CD4-positive, alpha-beta memory T cell (primary cell): Measurements from ENCODE around the gene MTMR3. TPM values are rescaled to one million over a fixed set of nuclear protein-coding genes. Genes with fewer than 3 reads are reported as not detected.

Experiments used
- CTCF ChIA-PET: fragments of 350-600 bp; sonication (Branson Sonifier 250); formaldehyde crosslinking; loops from one replicate; lab custom pipeline; 2021; ENCODE audit warnings: inconsistent platforms; ENCODE audit not compliant: partially characterized antibody; lab: Charles Lee
- POLR2A ChIA-PET: fragments of 350-600 bp; sonication (Branson Sonifier 250); formaldehyde crosslinking; loops from one replicate; lab custom pipeline; 2021; ENCODE audit not compliant: partially characterized antibody; lab: Charles Lee
- DNase-seq, 5 donors: peaks; one replicate each; pipeline versions ENCODE4 v3.0.0 to v3.0.0-alpha.2; 2020 to 2022; ENCODE audit warnings: mixed read lengths in 1 of 5
- H3K27ac ChIP-seq: one replicate; pipeline ENCODE4 v1.7.0; 2013; ENCODE audit warnings: low read depth, low read length
- H3K27me3 ChIP-seq: 2 replicates; pipeline ENCODE4 v1.7.0; 2013; ENCODE audit warnings: mild to moderate bottlenecking, low read length, moderate library complexity; ENCODE audit not compliant: insufficient read depth
- H3K36me3 ChIP-seq: 2 replicates; pipeline ENCODE4 v1.7.0; 2013; ENCODE audit warnings: mild to moderate bottlenecking, low read length, moderate library complexity; ENCODE audit not compliant: insufficient read depth
- H3K4me1 ChIP-seq: 2 replicates; pipeline ENCODE4 v1.7.0; 2013; ENCODE audit warnings: mild to moderate bottlenecking, low read length, moderate library complexity; ENCODE audit not compliant: insufficient read depth
- H3K4me3 ChIP-seq, 2 donors: one replicate each; pipeline ENCODE4 v1.7.0; 2013; ENCODE audit warnings: low read length in 2 of 2, mild to moderate bottlenecking in 1 of 2
- H3K9me3 ChIP-seq, 2 donors: one replicate each; pipeline ENCODE4 v1.7.0; 2013; ENCODE audit warnings: low read length in 2 of 2, control low read depth in 1 of 2; ENCODE audit not compliant: control insufficient read depth in 1 of 2
- H3K27ac Mint-ChIP-seq, 7 donors: one replicate each; pipeline ENCODE4 v1.8.0; 2020 to 2021; ENCODE audit warnings: mixed read lengths in 7 of 7, mild to moderate bottlenecking in 6 of 7, inconsistent platforms in 3 of 7, moderate library complexity in 3 of 7
- H3K27me3 Mint-ChIP-seq, 2 donors: one replicate each; pipeline ENCODE4 v1.8.0; 2020 to 2021; ENCODE audit warnings: mixed read lengths in 2 of 2
- H3K36me3 Mint-ChIP-seq, 2 donors: one replicate each; pipeline ENCODE4 v1.8.0; 2020 to 2021; ENCODE audit warnings: mixed read lengths in 2 of 2, inconsistent platforms in 1 of 2, mild to moderate bottlenecking in 1 of 2
- H3K4me1 Mint-ChIP-seq, 4 donors: one replicate each; pipeline ENCODE4 v1.8.0; 2020 to 2021; ENCODE audit warnings: mixed read lengths in 4 of 4, mild to moderate bottlenecking in 1 of 4
- H3K4me3 Mint-ChIP-seq, 8 donors: one replicate each; pipeline ENCODE4 v1.8.0; 2020 to 2021; ENCODE audit warnings: mixed read lengths in 8 of 8, mild to moderate bottlenecking in 7 of 8, moderate library complexity in 6 of 8, inconsistent platforms in 3 of 8
- H3K9me3 Mint-ChIP-seq, 8 donors: one replicate each; pipeline ENCODE4 v1.8.0; 2020 to 2021; ENCODE audit warnings: mixed read lengths in 8 of 8, mild to moderate bottlenecking in 5 of 8, inconsistent platforms in 3 of 8, moderate library complexity in 1 of 8
- intact Hi-C: fragments of 100-400 bp; cut with micrococcal nuclease; formaldehyde crosslinking; loops from one replicate; pipeline ENCODE4 v1.15.1; 2023
- polyA plus RNA-seq, 2 donors: library from polyadenylated mRNA; unstranded; fragments of 300-500 nt; fragmentation: Illumina TruSeq; gene quantifications; one replicate each; pipeline ENCODE4 v1.2.3, GENCODE V29; 2021
- total RNA-seq, 2 experiments: library from RNA; stranded (reverse); gene quantifications; one replicate each; pipeline ENCODE4 v1.2.3, GENCODE V29; 2021

Gene MTMR3
- total and polyA plus RNA-seq, 4 experiments from 2014 or later: 11.0 to 68.6 (median 43.3) TPM

DNA sequence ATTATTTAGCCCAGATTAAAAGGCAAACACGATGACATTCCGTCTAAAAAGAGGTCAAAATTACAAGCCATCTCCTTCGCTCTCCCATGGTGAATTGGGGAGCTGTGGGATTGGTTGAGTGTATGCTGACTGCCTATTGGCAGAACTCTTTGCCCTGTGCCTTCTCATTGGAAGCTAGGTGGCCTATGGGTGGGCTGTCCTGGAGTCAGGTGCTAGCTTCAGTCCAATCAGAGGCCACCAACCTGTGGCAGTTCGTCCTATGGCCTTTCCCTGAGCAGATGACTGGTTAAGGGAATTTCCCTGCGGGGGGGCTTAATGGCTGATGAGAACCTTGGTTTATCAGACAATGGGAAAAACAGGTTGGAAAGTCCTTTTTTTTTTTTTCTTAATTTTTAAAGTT is 3.2 kb upstream of the MTMR3 start:
- H3K27me3 Mint-ChIP-seq: peaks cover 0 to 2% of the 10 kb centered on the region in 2 donors
- ChIA-PET POLR2A (no interaction called here), CTCF (no interaction called here)
- Histone ChIP-seq H3K27ac (no peak overlapping the region), H3K9me3 (no peaks in the 10 kb centered on the region), H3K27me3 (no peaks in the 10 kb centered on the region), H3K4me1 (peaks cover 9% of the 10 kb centered on the region), H3K36me3 (no peaks in the 10 kb centered on the region), H3K4me3 (no peak overlapping the region)
- peaks cover 0 to 6% of the 10 kb centered on the region in 2 donors for H3K36me3 Mint-ChIP-seq
- no peak overlapping the region for H3K27ac Mint-ChIP-seq
- H3K9me3 Mint-ChIP-seq: no peaks in the 10 kb centered on the region
- no peak overlapping the region for H3K4me3 Mint-ChIP-seq
- no peak for DNase-seq
- intact Hi-C loops: loop anchor here (5.0 to 10.0 kb wide), 2 partner anchors 105 to 208 kb away; no protein-coding TSS in a partner anchor
- H3K4me1 Mint-ChIP-seq: peaks cover 0 to 12% (median 6%) of the 10 kb centered on the region in 4 donors

DNA sequence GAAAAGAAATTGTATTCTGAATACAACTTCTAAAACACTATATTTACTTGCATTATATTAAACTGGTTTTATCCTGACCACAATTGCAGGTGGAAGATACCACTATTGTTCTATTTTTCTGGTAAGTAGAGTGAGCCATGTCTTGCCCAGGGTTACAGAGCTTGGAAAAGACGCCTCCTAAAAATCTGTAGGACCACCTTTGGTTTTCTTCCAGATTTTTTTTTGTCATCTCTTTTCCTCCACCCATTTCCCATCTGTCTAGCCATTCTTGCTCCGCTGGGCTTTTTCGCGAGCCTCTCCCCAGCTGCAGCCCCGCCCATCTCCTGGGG is 294 bp upstream of the MTMR3 start:
- no peak for DNase-seq
- Histone ChIP-seq H3K36me3 (no peaks in the 10 kb centered on the region), H3K4me3 (peak overlapping the region in 1 of 2 donors; percentile 83), H3K27me3 (no peaks in the 10 kb centered on the region), H3K4me1 (peaks cover 38% of the 10 kb centered on the region), H3K9me3 (no peaks in the 10 kb centered on the region), H3K27ac (peak overlapping the region; percentile 82)
- ChIA-PET CTCF (interaction anchor here (1.1 kb wide), 1 partner anchor 44 kb away, joined by 3 read pairs; the partner anchor contains the start of gene ASCC2), POLR2A (interaction anchor here (0.6 to 2.5 kb wide), 7 partner anchors 9 to 332 kb away, joined by 3 to 20 read pairs (median 5); partner anchors contain the start of genes ASCC2, THOC5 and ZMAT5)
- Mint-ChIP-seq H3K27me3 (peaks cover 0 to 2% of the 10 kb centered on the region in 2 donors), H3K36me3 (peaks cover 0 to 6% of the 10 kb centered on the region in 2 donors), H3K27ac (peak overlapping the region; percentile 57 to 89 (median 72)), H3K4me3 (peak overlapping the region; percentile 75 to 92 (median 85)), H3K9me3 (no peaks in the 10 kb centered on the region), H3K4me1 (peaks cover 0 to 13% (median 7%) of the 10 kb centered on the region in 4 donors)
- intact Hi-C loops: loop anchor here (1.0 to 10.0 kb wide), 5 partner anchors 44 to 279 kb away; partner anchors contain the start of genes ASCC2, NF2, UQCR10 and ZMAT5

DNA sequence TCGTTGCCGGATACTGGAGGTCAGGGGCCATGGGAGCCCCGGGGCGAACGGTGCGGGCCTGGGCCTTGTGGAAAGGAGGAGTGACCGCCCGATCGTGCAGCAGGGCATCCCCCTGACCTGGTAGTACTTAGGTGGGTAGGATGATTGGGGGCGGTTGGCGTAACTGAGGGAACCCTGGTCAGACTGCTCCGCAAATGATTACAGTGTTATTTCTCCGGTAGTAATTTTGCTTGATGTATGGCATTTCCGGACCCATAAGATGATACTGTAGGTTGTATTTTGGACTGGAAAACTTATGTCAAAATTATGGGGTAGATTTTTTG is 762 bp downstream of the MTMR3 start:
- POLR2A ChIA-PET: interaction anchor here (0.8 to 2.5 kb wide), 6 partner anchors 10 to 540 kb away, joined by 3 to 20 read pairs (median 4); partner anchors contain the start of genes ASCC2, THOC5 and ZMAT5
- H3K27me3 Mint-ChIP-seq: no peaks in the 10 kb centered on the region
- intact Hi-C loops: loop anchor here (1.0 to 10.0 kb wide), 5 partner anchors 45 to 280 kb away; partner anchors contain the start of genes ASCC2, NF2, UQCR10 and ZMAT5
- H3K4me3 Mint-ChIP-seq: peak overlapping the region in 7 of 8 donors; percentile 89 to 93 (median 91)
- H3K27me3 ChIP-seq: no peaks in the 10 kb centered on the region
- peak overlapping the region; percentile 45 to 83 for H3K4me3 ChIP-seq
- peak overlapping the region; percentile 82 for H3K27ac ChIP-seq
- H3K9me3 Mint-ChIP-seq: no peaks in the 10 kb centered on the region
- no peaks in the 10 kb centered on the region for H3K9me3 ChIP-seq
- peak in 1 of 5 donors; percentile 8 for DNase-seq
- peak overlapping the region; percentile 73 to 93 (median 89) for H3K27ac Mint-ChIP-seq
- H3K36me3 Mint-ChIP-seq: peaks cover 0 to 6% of the 10 kb centered on the region in 2 donors
- CTCF ChIA-PET: no interaction called here
- H3K36me3 ChIP-seq: no peaks in the 10 kb centered on the region
- H3K4me1 ChIP-seq: peaks cover 39% of the 10 kb centered on the region
- H3K4me1 Mint-ChIP-seq: peaks cover 4 to 18% (median 12%) of the 10 kb centered on the region in 4 donors

GRCh38 chr22:29885610-29886009 is 2.6 kb downstream of the MTMR3 start:
- H3K27me3 Mint-ChIP-seq: no peaks in the 10 kb centered on the region
- H3K4me3 Mint-ChIP-seq: no peak overlapping the region
- no peak for DNase-seq
- Histone ChIP-seq H3K9me3 (no peaks in the 10 kb centered on the region), H3K36me3 (no peaks in the 10 kb centered on the region), H3K27ac (no peak overlapping the region), H3K4me3 (no peak overlapping the region), H3K4me1 (peaks cover 39% of the 10 kb centered on the region), H3K27me3 (no peaks in the 10 kb centered on the region)
- H3K9me3 Mint-ChIP-seq: no peaks in the 10 kb centered on the region
- intact Hi-C loops: loop anchor here (10.0 kb wide), 1 partner anchor 99 kb away; no protein-coding TSS in a partner anchor
- H3K36me3 Mint-ChIP-seq: peaks cover 0 to 6% of the 10 kb centered on the region in 2 donors
- H3K4me1 Mint-ChIP-seq: peaks cover 7 to 20% (median 15%) of the 10 kb centered on the region in 4 donors
- no peak overlapping the region for H3K27ac Mint-ChIP-seq
- ChIA-PET CTCF (no interaction called here), POLR2A (no interaction called here)

DNA sequence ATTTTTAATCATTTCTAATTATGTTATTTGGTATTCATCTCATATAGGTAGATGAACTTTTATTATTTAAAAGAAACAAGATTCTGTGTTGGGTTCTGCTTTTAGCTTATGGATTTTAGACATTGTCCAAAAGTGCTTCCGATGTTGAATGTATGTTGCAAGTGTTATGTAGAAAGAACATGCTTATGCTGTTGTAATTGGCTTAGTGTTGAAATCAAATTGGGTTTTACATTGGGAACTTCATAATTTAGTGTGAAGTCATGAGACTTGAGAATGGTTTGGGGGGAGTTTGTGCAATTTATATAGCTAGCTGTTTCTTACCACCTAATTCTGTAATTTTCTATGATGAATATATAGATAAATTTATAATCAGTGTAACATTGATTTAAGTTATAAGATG is 3.6 kb downstream of the MTMR3 start:
- H3K4me1 Mint-ChIP-seq: peaks cover 12 to 23% (median 19%) of the 10 kb centered on the region in 4 donors
- no peaks in the 10 kb centered on the region for H3K27me3 Mint-ChIP-seq
- H3K4me1 ChIP-seq: peaks cover 39% of the 10 kb centered on the region
- no peaks in the 10 kb centered on the region for H3K9me3 Mint-ChIP-seq
- no peak overlapping the region for H3K4me3 Mint-ChIP-seq
- no peaks in the 10 kb centered on the region for H3K36me3 ChIP-seq
- ChIA-PET CTCF (no interaction called here), POLR2A (no interaction called here)
- no peak overlapping the region for H3K4me3 ChIP-seq
- intact Hi-C loops: loop anchor here (10.0 kb wide), 1 partner anchor 98 kb away; no protein-coding TSS in a partner anchor
- DNase-seq: no peak
- no peak overlapping the region for H3K27ac Mint-ChIP-seq
- H3K9me3 ChIP-seq: no peaks in the 10 kb centered on the region
- H3K36me3 Mint-ChIP-seq: peaks cover 0 to 6% of the 10 kb centered on the region in 2 donors
- no peak overlapping the region for H3K27ac ChIP-seq
- no peaks in the 10 kb centered on the region for H3K27me3 ChIP-seq

- peaks cover 18 to 24% (median 22%) of the 10 kb centered on the region in 4 donors for H3K4me1 Mint-ChIP-seq
- ChIA-PET POLR2A (no interaction called here), CTCF (no interaction called here)
- no peak overlapping the region for H3K27ac ChIP-seq
- H3K9me3 Mint-ChIP-seq: no peaks in the 10 kb centered on the region
- no peaks in the 10 kb centered on the region for H3K27me3 Mint-ChIP-seq
- peaks cover 44% of the 10 kb centered on the region for H3K4me1 ChIP-seq
- H3K9me3 ChIP-seq: no peaks in the 10 kb centered on the region
- no peak overlapping the region for H3K27ac Mint-ChIP-seq
- H3K36me3 Mint-ChIP-seq: peaks cover 0 to 6% of the 10 kb centered on the region in 2 donors
- no peaks in the 10 kb centered on the region for H3K36me3 ChIP-seq
- H3K27me3 ChIP-seq: no peaks in the 10 kb centered on the region
- H3K4me3 Mint-ChIP-seq: no peak overlapping the region
- intact Hi-C loops: loop anchor here (10.0 kb wide), 1 partner anchor 97 kb away; no protein-coding TSS in a partner anchor
- no peak for DNase-seq
- no peak overlapping the region for H3K4me3 ChIP-seq
Observed at GRCh38 chr22:29887358-29887757, 4.4 kb downstream of the MTMR3 start.

DNA sequence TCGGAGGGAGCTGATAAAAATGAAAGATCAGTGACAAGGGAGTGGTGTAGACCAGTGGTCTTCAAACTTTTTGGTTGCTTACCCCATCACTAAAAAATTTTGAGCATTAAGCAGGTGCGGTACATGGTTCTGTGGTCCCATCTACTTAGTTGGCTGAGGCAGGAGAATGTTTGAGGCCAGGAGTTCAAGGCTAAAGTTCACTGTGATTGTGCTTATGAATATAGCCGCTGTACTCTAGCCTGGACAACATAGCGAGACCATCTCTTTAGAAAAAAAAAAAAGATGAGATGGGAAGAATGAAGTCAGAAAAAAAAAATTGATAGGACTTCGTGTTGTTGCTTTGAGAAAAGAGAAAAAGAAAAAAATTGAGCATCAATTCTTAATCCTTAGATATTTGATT is 7.8 kb downstream of the MTMR3 start:
- no peaks in the 10 kb centered on the region for H3K27me3 ChIP-seq
- H3K4me3 ChIP-seq: no peak overlapping the region
- no peaks in the 10 kb centered on the region for H3K9me3 ChIP-seq
- intact Hi-C loops: no loop called here
- Mint-ChIP-seq H3K9me3 (no peaks in the 10 kb centered on the region), H3K36me3 (peaks cover 2 to 6% of the 10 kb centered on the region in 2 donors), H3K27me3 (no peaks in the 10 kb centered on the region), H3K4me3 (no peak overlapping the region), H3K27ac (no peak overlapping the region), H3K4me1 (peaks cover 29 to 52% (median 39%) of the 10 kb centered on the region in 4 donors)
- ChIA-PET CTCF (no interaction called here), POLR2A (no interaction called here)
- peaks cover 32% of the 10 kb centered on the region for H3K4me1 ChIP-seq
- DNase-seq: no peak
- H3K36me3 ChIP-seq: no peaks in the 10 kb centered on the region
- no peak overlapping the region for H3K27ac ChIP-seq
